Endothelial cell of umbilical vein (primary cell): ENCODE results near the gene PPM1L. TPM values are rescaled to one million over a fixed set of nuclear protein-coding genes. Genes with fewer than 3 reads are reported as not detected.
A peak's percentile ranks its signal among the peaks of the same experiment; 100 is the strongest.

Experiments
- BruUV-seq: library from RNA; stranded (reverse); fragments of 400-500 nt; replicated peaks from 2 replicates; lab custom pipeline; 2021; lab: Mats Ljungman, UMichigan
- CTCF ChIA-PET: fragments of 300-600, 350-600 bp; sonication (Branson Sonifier 250); formaldehyde crosslinking; loops from one replicate; lab custom pipeline; 2021; ENCODE audit warnings: antibody characterized with exemption, inconsistent platforms; lab: Charles Lee
- POLR2A ChIA-PET: fragments of 300-600, 350-600 bp; sonication (Branson Sonifier 250); formaldehyde crosslinking; loops from one replicate; lab custom pipeline; 2021; ENCODE audit warnings: antibody characterized with exemption, inconsistent platforms; lab: Charles Lee
- DNase-seq: peaks from one replicate; pipeline ENCODE4 v3.0.0-alpha.2; 2011; ENCODE audit warnings: low read depth, low spot score
- FAIRE-seq: peaks from 2 replicates; lab custom pipeline; 2011; peaks lifted over from hg19 to GRCh38; lab: Jason Lieb, UNC
- H2AFZ ChIP-seq: 2 replicates; pipeline ENCODE4 v1.6.0; 2012; ENCODE audit warnings: low read depth, low read length, control low read depth, inconsistent platforms
- H3K27ac ChIP-seq: 2 replicates; pipeline ENCODE4 v1.5.1; 2011; ENCODE audit warnings: low read depth, mild to moderate bottlenecking, control low read depth, low read length, moderate library complexity; ENCODE audit not compliant: insufficient read depth
- H3K27me3 ChIP-seq, 2 experiments: 2 replicates each; pipeline versions ENCODE4 v1.6.0 to v1.6.1; 2011; ENCODE audit warnings: low read length in 2 of 2, mixed read lengths in 1 of 2; ENCODE audit not compliant: control insufficient read depth in 2 of 2, insufficient read depth in 2 of 2
- H3K36me3 ChIP-seq, 2 experiments: 2 replicates in 1 of 2; 3 replicates in 1 of 2; pipeline ENCODE4 v1.5.1; 2011; ENCODE audit warnings: low read length in 2 of 2, mild to moderate bottlenecking in 1 of 2, moderate library complexity in 1 of 2; ENCODE audit not compliant: control insufficient read depth in 2 of 2, insufficient read depth in 2 of 2; ENCODE audit errors: extremely low read depth in 1 of 2
- H3K4me1 ChIP-seq: 3 replicates; pipeline ENCODE4 v1.5.1; 2011; ENCODE audit warnings: mild to moderate bottlenecking, low read length; ENCODE audit not compliant: control insufficient read depth, insufficient read depth; ENCODE audit errors: extremely low read depth
- H3K4me2 ChIP-seq: 2 replicates; pipeline ENCODE4 v1.6.1; 2011; ENCODE audit warnings: low read length, control low read depth, mixed read lengths; ENCODE audit not compliant: insufficient read depth
- H3K4me3 ChIP-seq, 3 experiments: fragments of 200-600 bp in 1 of 3; sonication (generic), shearing (Covaris generic) in 1 of 3; replicated peaks in 1 of 3; 2 replicates each; pipeline ENCODE4 v1.5.1; 2011 to 2016; ENCODE audit warnings: control low read depth in 3 of 3, low read length in 3 of 3, mild to moderate bottlenecking in 2 of 3, inconsistent platforms in 1 of 3, low read depth in 1 of 3, moderate library complexity in 1 of 3; ENCODE audit not compliant: insufficient read depth in 1 of 3
- H3K79me2 ChIP-seq: 2 replicates; pipeline ENCODE4 v1.6.0; 2012; ENCODE audit warnings: low read length, inconsistent platforms; ENCODE audit not compliant: control insufficient read depth, insufficient read depth
- H3K9ac ChIP-seq: replicated peaks from 2 replicates; pipeline ENCODE3; 2011; ENCODE audit warnings: low read length, control low read depth; ENCODE audit not compliant: insufficient read depth; ENCODE audit errors: extremely low read depth
- H3K9me1 ChIP-seq: replicated peaks from 3 replicates; pipeline ENCODE4 v1.6.0; 2011; ENCODE audit warnings: mild to moderate bottlenecking, low read length; ENCODE audit not compliant: control insufficient read depth, insufficient read depth; ENCODE audit errors: extremely low read depth
- H3K9me3 ChIP-seq: replicated peaks from 2 replicates; pipeline ENCODE4 v1.5.1; 2012; ENCODE audit warnings: low read length, inconsistent platforms; ENCODE audit not compliant: control insufficient read depth, insufficient read depth
- H4K20me1 ChIP-seq: replicated peaks from 2 replicates; pipeline ENCODE3; 2011; ENCODE audit warnings: mild to moderate bottlenecking, low read length; ENCODE audit not compliant: control insufficient read depth, insufficient read depth; ENCODE audit errors: extremely low read depth
- EZH2 ChIP-seq: IDR thresholded peaks from 2 replicates; pipeline ENCODE4 v1.6.1; 2012; ENCODE audit warnings: borderline replicate concordance, low read depth, mild to moderate bottlenecking, moderate library complexity, low read length, inconsistent platforms; ENCODE audit not compliant: severe bottlenecking
- FOS ChIP-seq: IDR thresholded peaks from 2 replicates; pipeline ENCODE4 v1.6.1; 2011; ENCODE audit warnings: mild to moderate bottlenecking, low read length, moderate library complexity, borderline replicate concordance; ENCODE audit not compliant: insufficient read depth
- GATA2 ChIP-seq: IDR thresholded peaks from 2 replicates; pipeline ENCODE4 v1.7.0; 2011; ENCODE audit warnings: low read depth, mild to moderate bottlenecking, moderate library complexity, mixed read lengths, low read length; ENCODE audit not compliant: insufficient read length, insufficient read depth
- JUN ChIP-seq: IDR thresholded peaks from 2 replicates; pipeline ENCODE4 v1.6.1; 2011; ENCODE audit warnings: borderline replicate concordance, low read depth; ENCODE audit not compliant: insufficient read length, insufficient read depth
- MYC ChIP-seq: IDR thresholded peaks from one replicate; pipeline ENCODE4 v1.6.1; 2011; ENCODE audit warnings: mild to moderate bottlenecking, low read depth, low read length
- POLR2A ChIP-seq: IDR thresholded peaks from 2 replicates; pipeline ENCODE4 v1.6.1; 2012; ENCODE audit warnings: low read depth, mild to moderate bottlenecking, control low read depth, low read length
- POLR2AphosphoS5 ChIP-seq: IDR thresholded peaks from 2 replicates; pipeline ENCODE4 v1.6.1; 2012; ENCODE audit warnings: low read depth, mild to moderate bottlenecking, control low read depth, low read length, moderate library complexity; ENCODE audit not compliant: insufficient read depth
- dilution Hi-C: fragments of 300-500 bp; cut with MboI; formaldehyde crosslinking; loops from one replicate; pipeline ENCODE4 v1.15.0; 2019; ENCODE audit warnings: low sequenced_read_pairs; ENCODE audit not compliant: extremely low pct_ligation_motif_present
- intact Hi-C: fragments of 100-400 bp; cut with micrococcal nuclease; formaldehyde crosslinking; loops from one replicate; pipeline ENCODE4 v1.10.0; 2022
- polyA plus RNA-seq, 4 experiments: library from polyadenylated mRNA; depleted of rRNA in 3 of 4; stranded (reverse) in 3 of 4; unstranded in 1 of 4; fragments of >200 nt; gene quantifications; 2 replicates each; pipeline versions ENCODE4 v1.2.1 to v1.2.3, GENCODE V29; 2011 to 2012; ENCODE audit warnings: missing spikeins in 1 of 4
- total RNA-seq: library from RNA; stranded (reverse); gene quantifications from 2 replicates; pipeline ENCODE4 v1.2.3, GENCODE V29; 2021
- TF ChIP-seq, protein P1 (sequence below), 2 donors: IDR thresholded peaks; 1 replicate in 1 of 2; 2 replicates in 1 of 2; pipeline ENCODE4 v1.5.1; 2011; ENCODE audit warnings: low read length in 2 of 2, mild to moderate bottlenecking in 2 of 2, moderate library complexity in 2 of 2, control low read depth in 1 of 2, inconsistent platforms in 1 of 2, low read depth in 1 of 2; ENCODE audit not compliant: insufficient read depth in 1 of 2; ENCODE audit errors: extremely low read depth in 1 of 2
- TF ChIP-seq, protein P2 (sequence below): IDR thresholded peaks from 2 replicates; pipeline ENCODE4 v1.6.1; 2011; ENCODE audit not compliant: insufficient read depth, insufficient read length

Gene PPM1L
- total and polyA plus RNA-seq, 2 donors (not counting 3 experiments of a cell fraction or from before 2014, with no cell fraction given) = 0.63 to 2.9 TPM

- TF ChIP-seq EZH2 (no peak), POLR2AphosphoS5 (no peak), FOS (no peak), MYC (no peak), JUN (no peak), GATA2 (no peak), POLR2A (no peak)
- TF ChIP-seq, protein P1, sequence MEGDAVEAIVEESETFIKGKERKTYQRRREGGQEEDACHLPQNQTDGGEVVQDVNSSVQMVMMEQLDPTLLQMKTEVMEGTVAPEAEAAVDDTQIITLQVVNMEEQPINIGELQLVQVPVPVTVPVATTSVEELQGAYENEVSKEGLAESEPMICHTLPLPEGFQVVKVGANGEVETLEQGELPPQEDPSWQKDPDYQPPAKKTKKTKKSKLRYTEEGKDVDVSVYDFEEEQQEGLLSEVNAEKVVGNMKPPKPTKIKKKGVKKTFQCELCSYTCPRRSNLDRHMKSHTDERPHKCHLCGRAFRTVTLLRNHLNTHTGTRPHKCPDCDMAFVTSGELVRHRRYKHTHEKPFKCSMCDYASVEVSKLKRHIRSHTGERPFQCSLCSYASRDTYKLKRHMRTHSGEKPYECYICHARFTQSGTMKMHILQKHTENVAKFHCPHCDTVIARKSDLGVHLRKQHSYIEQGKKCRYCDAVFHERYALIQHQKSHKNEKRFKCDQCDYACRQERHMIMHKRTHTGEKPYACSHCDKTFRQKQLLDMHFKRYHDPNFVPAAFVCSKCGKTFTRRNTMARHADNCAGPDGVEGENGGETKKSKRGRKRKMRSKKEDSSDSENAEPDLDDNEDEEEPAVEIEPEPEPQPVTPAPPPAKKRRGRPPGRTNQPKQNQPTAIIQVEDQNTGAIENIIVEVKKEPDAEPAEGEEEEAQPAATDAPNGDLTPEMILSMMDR (IDR thresholded peaks at IDR 0.05; ENCODE audit: extremely low read depth in 1 of 2, insufficient read depth in 1 of 2, low read depth in 1 of 2, low read length in 2 of 2) = no peak
- TF ChIP-seq, protein P2, sequence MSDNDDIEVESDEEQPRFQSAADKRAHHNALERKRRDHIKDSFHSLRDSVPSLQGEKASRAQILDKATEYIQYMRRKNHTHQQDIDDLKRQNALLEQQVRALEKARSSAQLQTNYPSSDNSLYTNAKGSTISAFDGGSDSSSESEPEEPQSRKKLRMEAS = no peak
- peaks cover 9% of the 10 kb centered on the region for H3K4me1 ChIP-seq
- H3K4me2 ChIP-seq = no peak overlapping the region
- H3K27me3 ChIP-seq = no peaks in the 10 kb centered on the region
- H2AFZ ChIP-seq = no peak overlapping the region
- dilution Hi-C loops (no loop called here), intact Hi-C loops (no loop called here)
- DNase-seq (no peak), FAIRE-seq (peak; percentile 52)
- no peak overlapping the region for H3K9ac ChIP-seq
- H3K4me3 ChIP-seq = no peak overlapping the region
- no peaks in the 10 kb centered on the region for H3K79me2 ChIP-seq
- ChIA-PET CTCF (no interaction called here), POLR2A (no interaction called here)
- no peaks in the 10 kb centered on the region for H3K36me3 ChIP-seq
- no peaks in the 10 kb centered on the region for H3K9me3 ChIP-seq
- no peaks in the 10 kb centered on the region for H4K20me1 ChIP-seq
- no TSS peak for BruUV-seq
- H3K27ac ChIP-seq = no peak overlapping the region
- H3K9me1 ChIP-seq = no peaks in the 10 kb centered on the region
Observed at GRCh38 chr3:160977773-160978172, 221.7 kb downstream of the PPM1L start.
